ENCODE measurements around the gene SLA2.
"Not testable (repeated sequence)": the region's sequence is repeated elsewhere in the genome, so short reads cannot be mapped to it uniquely, and the experiment has no call there.

SLA2 gene

GRCh38 chr20:36645998-36646397 is at the start of gene SLA2:
SLA2 (minus strand) TSS chr20:36646196; CDS start chr20:36641335, 4,861 bp downstream.
- TF ChIP-seq CTCF (conservative IDR thresholded peaks at IDR 0.05) (no peak), ZFX (IDR thresholded peaks at IDR 0.05) (no peak)
- H3K27ac ChIP-seq = no peak within 1 kb of the TSS

GRCh38 chr20:36695467-36695866 is 49.5 kb upstream of the SLA2 start:
- H3K27ac ChIP-seq = not testable (repeated sequence)

GRCh38 chr20:36688630-36689029 is 42.6 kb upstream of the SLA2 start:
- no peak overlapping the region for H3K27ac ChIP-seq
- TF ChIP-seq CTCF (conservative IDR thresholded peaks at IDR 0.05) (no peak), ZFX (IDR thresholded peaks at IDR 0.05) (no peak)

- TF ChIP-seq CTCF (conservative IDR thresholded peaks at IDR 0.05) (no peak), ZFX (IDR thresholded peaks at IDR 0.05) (no peak)
- no peak overlapping the region for H3K27ac ChIP-seq
Observed at GRCh38 chr20:36687850-36688249, 41.9 kb upstream of the SLA2 start.

- no peak overlapping the region for H3K27ac ChIP-seq
- no peak for TF ChIP-seq CTCF (conservative IDR thresholded peaks at IDR 0.05)
- TF ChIP-seq ZFX (IDR thresholded peaks at IDR 0.05) = no peak
Observed at GRCh38 chr20:36686944-36687343, 40.9 kb upstream of the SLA2 start.

- TF ChIP-seq ZFX (IDR thresholded peaks at IDR 0.05) (no peak), CTCF (conservative IDR thresholded peaks at IDR 0.05) (no peak)
- no peak overlapping the region for H3K27ac ChIP-seq
Observed at GRCh38 chr20:36686504-36686903, 40.5 kb upstream of the SLA2 start.

GRCh38 chr20:36684747-36685146 is 38.8 kb upstream of the SLA2 start:
- TF ChIP-seq ZFX (IDR thresholded peaks at IDR 0.05) (no peak), CTCF (conservative IDR thresholded peaks at IDR 0.05) (no peak)
- no peak overlapping the region for H3K27ac ChIP-seq

GRCh38 chr20:36682311-36682710 is 36.3 kb upstream of the SLA2 start:
- no peak overlapping the region for H3K27ac ChIP-seq
- TF ChIP-seq ZFX (IDR thresholded peaks at IDR 0.05) (no peak), CTCF (conservative IDR thresholded peaks at IDR 0.05) (no peak)
